ENCODE measurements around the gene C15orf39.
"Not testable (repeated sequence)": the region's sequence is repeated elsewhere in the genome, so short reads cannot be mapped to it uniquely, and the experiment has no call there.

The C15orf39 gene

DNA sequence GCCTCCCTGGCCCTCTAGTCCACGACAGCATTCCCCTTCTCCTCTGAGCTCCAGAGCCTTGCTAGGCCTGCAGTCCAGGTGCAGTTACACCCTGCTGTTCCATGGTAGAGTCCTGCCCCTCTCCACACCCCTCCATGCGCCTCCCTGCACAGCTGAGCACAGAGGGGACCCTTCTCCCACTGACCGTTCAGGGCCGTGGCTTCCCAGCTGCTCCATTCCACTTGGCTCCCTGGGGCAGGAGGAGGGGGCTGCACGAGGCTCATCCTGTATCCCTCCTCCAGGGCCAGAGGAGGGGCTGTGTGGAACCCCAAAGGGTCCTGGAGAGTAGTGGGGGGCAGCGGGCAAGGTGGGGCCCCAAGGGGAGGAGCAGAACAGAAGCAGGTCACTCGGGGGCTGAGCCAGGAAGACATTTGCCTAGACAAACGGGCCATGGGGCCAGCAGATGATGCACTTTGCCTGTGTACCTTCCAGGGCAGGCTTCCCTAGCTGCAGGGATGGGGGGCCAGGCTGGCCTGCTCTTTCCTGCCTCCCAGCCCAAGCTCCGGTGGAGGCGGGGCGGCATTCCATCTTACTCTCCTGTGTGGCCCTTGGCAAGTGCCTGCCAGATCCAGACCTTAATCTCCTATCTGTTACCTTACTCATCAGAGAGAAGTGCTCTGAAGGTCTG lies 35.8 kb downstream of the C15orf39 start:
- H3K36me3 ChIP-seq (ENCODE audit: insufficient read depth): no peaks in the 10 kb centered on the region
- H3K79me2 ChIP-seq (ENCODE audit: insufficient read depth, low read depth): no peaks in the 10 kb centered on the region
- no peak overlapping the region for H3K4me2 ChIP-seq
- no peak overlapping the region for H2AFZ ChIP-seq (ENCODE audit: low read depth)
- H3K4me3 ChIP-seq (IDR thresholded peaks at IDR 0.05; ENCODE audit: insufficient read depth, low read depth, low read length): no peak overlapping the region
- no peak overlapping the region for H3K27ac ChIP-seq
- H3K27me3 ChIP-seq (ENCODE audit: insufficient read depth, low read depth): peaks cover 10% of the 10 kb centered on the region; the same call in 1 of the 2 replicates
- TF ChIP-seq, protein P1, sequence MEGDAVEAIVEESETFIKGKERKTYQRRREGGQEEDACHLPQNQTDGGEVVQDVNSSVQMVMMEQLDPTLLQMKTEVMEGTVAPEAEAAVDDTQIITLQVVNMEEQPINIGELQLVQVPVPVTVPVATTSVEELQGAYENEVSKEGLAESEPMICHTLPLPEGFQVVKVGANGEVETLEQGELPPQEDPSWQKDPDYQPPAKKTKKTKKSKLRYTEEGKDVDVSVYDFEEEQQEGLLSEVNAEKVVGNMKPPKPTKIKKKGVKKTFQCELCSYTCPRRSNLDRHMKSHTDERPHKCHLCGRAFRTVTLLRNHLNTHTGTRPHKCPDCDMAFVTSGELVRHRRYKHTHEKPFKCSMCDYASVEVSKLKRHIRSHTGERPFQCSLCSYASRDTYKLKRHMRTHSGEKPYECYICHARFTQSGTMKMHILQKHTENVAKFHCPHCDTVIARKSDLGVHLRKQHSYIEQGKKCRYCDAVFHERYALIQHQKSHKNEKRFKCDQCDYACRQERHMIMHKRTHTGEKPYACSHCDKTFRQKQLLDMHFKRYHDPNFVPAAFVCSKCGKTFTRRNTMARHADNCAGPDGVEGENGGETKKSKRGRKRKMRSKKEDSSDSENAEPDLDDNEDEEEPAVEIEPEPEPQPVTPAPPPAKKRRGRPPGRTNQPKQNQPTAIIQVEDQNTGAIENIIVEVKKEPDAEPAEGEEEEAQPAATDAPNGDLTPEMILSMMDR (conservative IDR thresholded peaks at IDR 0.05; ENCODE audit: low read depth, low read length): no peak
- H3K4me1 ChIP-seq (ENCODE audit: low read depth, poor library complexity, severe bottlenecking): peaks cover 6% of the 10 kb centered on the region
- H3K9ac ChIP-seq: no peak overlapping the region
- no peaks in the 10 kb centered on the region for H4K20me1 ChIP-seq (ENCODE audit: insufficient read depth)

DNA sequence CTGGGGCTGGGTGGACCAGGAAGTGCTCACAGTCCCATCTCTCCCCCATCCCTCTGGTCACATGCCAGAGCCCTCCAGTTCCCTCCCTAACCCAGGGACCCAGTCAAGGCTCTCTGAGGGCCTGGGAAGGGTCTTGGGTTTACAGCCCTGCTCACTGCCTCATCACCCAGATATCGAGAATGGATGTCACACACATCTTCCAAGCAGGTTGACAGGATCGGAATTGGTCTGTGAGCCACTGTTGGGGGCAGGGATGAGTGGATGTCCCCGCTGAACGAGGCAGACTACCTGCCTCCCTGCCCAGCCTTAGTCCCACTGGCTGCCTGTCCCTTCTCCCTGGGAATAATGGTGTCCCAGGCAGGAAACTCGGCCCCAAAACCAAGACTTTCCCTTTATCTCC lies 36.5 kb downstream of the C15orf39 start:
- no peak overlapping the region for H3K4me2 ChIP-seq
- H3K36me3 ChIP-seq (ENCODE audit: insufficient read depth): no peaks in the 10 kb centered on the region
- no peak overlapping the region for H3K27ac ChIP-seq
- no peak overlapping the region for H2AFZ ChIP-seq (ENCODE audit: low read depth)
- H3K4me3 ChIP-seq (IDR thresholded peaks at IDR 0.05; ENCODE audit: insufficient read depth, low read depth, low read length): no peak overlapping the region
- H3K27me3 ChIP-seq (ENCODE audit: insufficient read depth, low read depth): peaks cover 9% of the 10 kb centered on the region; the same call in 1 of the 2 replicates
- H3K9ac ChIP-seq: no peak overlapping the region
- TF ChIP-seq, protein P1 (conservative IDR thresholded peaks at IDR 0.05; ENCODE audit: low read depth, low read length): no peak
- no peaks in the 10 kb centered on the region for H4K20me1 ChIP-seq (ENCODE audit: insufficient read depth)
- H3K79me2 ChIP-seq (ENCODE audit: insufficient read depth, low read depth): no peaks in the 10 kb centered on the region
- peaks cover 6% of the 10 kb centered on the region for H3K4me1 ChIP-seq (ENCODE audit: low read depth, poor library complexity, severe bottlenecking)

DNA sequence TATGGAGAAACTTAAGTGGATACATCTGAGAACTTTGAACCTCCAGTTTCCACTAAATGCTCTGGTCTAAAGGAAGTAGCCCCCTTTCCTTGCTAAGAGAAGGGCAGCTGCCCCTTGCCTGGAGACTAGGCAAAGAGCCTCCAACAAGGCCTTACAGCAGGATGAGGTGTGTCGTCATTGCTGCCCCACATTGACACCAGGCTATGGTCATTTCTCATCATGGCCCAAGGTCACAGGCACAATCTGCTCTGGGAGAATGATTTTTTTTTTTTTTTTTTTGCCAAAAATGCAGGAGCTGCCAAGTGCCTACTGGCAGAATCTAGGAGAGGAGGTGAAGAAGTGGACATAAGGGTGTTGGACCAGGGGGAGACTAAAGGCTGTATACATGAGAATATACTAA lies 44.1 kb downstream of the C15orf39 start:
- H4K20me1 ChIP-seq (ENCODE audit: insufficient read depth); H3K4me3 ChIP-seq (IDR thresholded peaks at IDR 0.05; ENCODE audit: insufficient read depth, low read depth, low read length); H3K9ac ChIP-seq; H3K27ac ChIP-seq; H3K4me2 ChIP-seq; H3K4me1 ChIP-seq (ENCODE audit: low read depth, poor library complexity, severe bottlenecking); H3K27me3 ChIP-seq (ENCODE audit: insufficient read depth, low read depth); H2AFZ ChIP-seq (ENCODE audit: low read depth); H3K79me2 ChIP-seq (ENCODE audit: insufficient read depth, low read depth); H3K36me3 ChIP-seq (ENCODE audit: insufficient read depth): not testable (repeated sequence)

DNA sequence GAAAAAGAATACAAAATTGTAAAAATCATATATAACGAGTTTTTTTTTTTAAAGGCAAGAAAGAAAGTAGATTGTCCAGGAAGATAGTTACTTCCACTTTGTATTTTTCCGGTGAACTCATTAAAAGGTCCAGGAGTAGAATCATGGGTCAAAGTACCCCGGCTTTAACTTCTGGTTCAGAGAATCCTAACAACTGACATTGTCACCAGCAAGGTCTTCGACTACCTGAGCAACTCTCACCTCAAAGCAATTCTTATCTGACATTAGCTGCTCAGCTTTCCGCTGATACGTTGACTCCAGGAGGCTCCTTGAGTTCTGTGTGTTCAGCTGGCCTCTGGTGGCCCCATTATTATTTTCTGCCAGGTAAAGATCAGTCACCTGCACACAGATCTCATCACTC lies 47.3 kb downstream of the C15orf39 start:
- not testable (repeated sequence) for H3K9ac ChIP-seq; H3K4me1 ChIP-seq (ENCODE audit: low read depth, poor library complexity, severe bottlenecking); H3K4me2 ChIP-seq; H3K27ac ChIP-seq; H3K27me3 ChIP-seq (ENCODE audit: insufficient read depth, low read depth); H2AFZ ChIP-seq (ENCODE audit: low read depth); H3K36me3 ChIP-seq (ENCODE audit: insufficient read depth); H3K4me3 ChIP-seq (IDR thresholded peaks at IDR 0.05; ENCODE audit: insufficient read depth, low read depth, low read length); H3K79me2 ChIP-seq (ENCODE audit: insufficient read depth, low read depth); H4K20me1 ChIP-seq (ENCODE audit: insufficient read depth)

- no peak overlapping the region for H3K27ac ChIP-seq
- no peak overlapping the region for H3K4me3 ChIP-seq (IDR thresholded peaks at IDR 0.05; ENCODE audit: insufficient read depth, low read depth, low read length)
- H3K36me3 ChIP-seq (ENCODE audit: insufficient read depth): no peaks in the 10 kb centered on the region
- no peak overlapping the region for H2AFZ ChIP-seq (ENCODE audit: low read depth)
- TF ChIP-seq, protein P1 (conservative IDR thresholded peaks at IDR 0.05; ENCODE audit: low read depth, low read length): no peak
- no peaks in the 10 kb centered on the region for H3K27me3 ChIP-seq (ENCODE audit: insufficient read depth, low read depth)
- no peak overlapping the region for H3K9ac ChIP-seq
- no peaks in the 10 kb centered on the region for H3K79me2 ChIP-seq (ENCODE audit: insufficient read depth, low read depth)
- H3K4me1 ChIP-seq (ENCODE audit: low read depth, poor library complexity, severe bottlenecking): no peaks in the 10 kb centered on the region
- no peaks in the 10 kb centered on the region for H4K20me1 ChIP-seq (ENCODE audit: insufficient read depth)
- no peak overlapping the region for H3K4me2 ChIP-seq
Observed at GRCh38 chr15:75249726-75250125, 48.0 kb downstream of the C15orf39 start.

- not testable (repeated sequence) for H3K4me1 ChIP-seq (ENCODE audit: low read depth, poor library complexity, severe bottlenecking); H2AFZ ChIP-seq (ENCODE audit: low read depth); H3K27me3 ChIP-seq (ENCODE audit: insufficient read depth, low read depth); H3K27ac ChIP-seq; H3K79me2 ChIP-seq (ENCODE audit: insufficient read depth, low read depth); H3K4me2 ChIP-seq; H3K4me3 ChIP-seq (IDR thresholded peaks at IDR 0.05; ENCODE audit: insufficient read depth, low read depth, low read length); H3K36me3 ChIP-seq (ENCODE audit: insufficient read depth); H3K9ac ChIP-seq; H4K20me1 ChIP-seq (ENCODE audit: insufficient read depth)
Observed at GRCh38 chr15:75251343-75251742, 49.7 kb downstream of the C15orf39 start.

DNA sequence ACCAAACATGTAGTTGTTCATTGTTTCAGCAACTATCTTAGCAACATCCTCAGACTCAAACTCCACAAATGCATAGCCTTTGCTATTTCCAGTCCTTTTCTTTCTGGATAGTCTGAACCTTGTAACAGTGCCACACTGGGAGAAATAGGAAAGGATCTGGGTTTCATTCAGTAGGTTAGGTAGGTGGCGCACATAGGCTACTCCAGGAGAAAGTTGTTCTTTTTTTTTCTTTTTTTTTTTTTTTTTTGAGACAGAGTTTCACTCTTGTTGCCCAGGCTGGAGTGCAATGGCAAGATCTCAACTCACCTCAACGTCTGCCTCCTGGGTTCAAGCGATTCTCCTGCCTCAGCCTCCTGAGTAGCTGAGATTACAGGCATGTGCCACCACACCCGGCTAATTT lies 50.6 kb downstream of the C15orf39 start:
- H4K20me1 ChIP-seq (ENCODE audit: insufficient read depth); H2AFZ ChIP-seq (ENCODE audit: low read depth); H3K4me3 ChIP-seq (IDR thresholded peaks at IDR 0.05; ENCODE audit: insufficient read depth, low read depth, low read length); H3K79me2 ChIP-seq (ENCODE audit: insufficient read depth, low read depth); H3K36me3 ChIP-seq (ENCODE audit: insufficient read depth); H3K9ac ChIP-seq; H3K4me2 ChIP-seq; H3K4me1 ChIP-seq (ENCODE audit: low read depth, poor library complexity, severe bottlenecking); H3K27ac ChIP-seq; H3K27me3 ChIP-seq (ENCODE audit: insufficient read depth, low read depth): not testable (repeated sequence)

- H3K79me2 ChIP-seq (ENCODE audit: insufficient read depth, low read depth); H3K4me3 ChIP-seq (IDR thresholded peaks at IDR 0.05; ENCODE audit: insufficient read depth, low read depth, low read length); H3K27me3 ChIP-seq (ENCODE audit: insufficient read depth, low read depth); H3K9ac ChIP-seq; H4K20me1 ChIP-seq (ENCODE audit: insufficient read depth); H3K4me1 ChIP-seq (ENCODE audit: low read depth, poor library complexity, severe bottlenecking); H3K27ac ChIP-seq; H2AFZ ChIP-seq (ENCODE audit: low read depth); H3K4me2 ChIP-seq; H3K36me3 ChIP-seq (ENCODE audit: insufficient read depth): not testable (repeated sequence)
Observed at GRCh38 chr15:75258034-75258433, 56.4 kb downstream of the C15orf39 start, which contains the start of gene GOLGA6C. GOLGA6C (plus strand) TSS chr15:75258334; CDS start chr15:75258599, 265 bp downstream.

Measured in KMS-11 (cell line).